CD4-positive, alpha-beta T cell (primary cell): ENCODE measurements around the gene IGF1R. TPM values are rescaled to one million over a fixed set of nuclear protein-coding genes. Genes with fewer than 3 reads are reported as not detected.

Experiments used
- ATAC-seq: fragments of 200-7000 bp; cut with Tn5 transposase; one replicate; pipeline ENCODE4 v1.10.0; 2022; ENCODE audit warnings: mild to moderate bottlenecking; ENCODE audit not compliant: poor library complexity
- CTCF ChIA-PET: fragments of 350-600 bp; sonication (Branson Sonifier 250); formaldehyde crosslinking; loops from one replicate; lab custom pipeline; 2021; ENCODE audit warnings: antibody characterized with exemption, inconsistent platforms; lab: Charles Lee
- POLR2A ChIA-PET: fragments of 350-600 bp; sonication (Branson Sonifier 250); formaldehyde crosslinking; loops from one replicate; lab custom pipeline; 2021; ENCODE audit warnings: antibody characterized with exemption, inconsistent platforms; lab: Charles Lee
- DNase-seq, 14 experiments: peaks; one replicate each; pipeline ENCODE4 v3.0.0-alpha.2; 2013 to 2020; ENCODE audit warnings: mixed read lengths in 2 of 14
- H3K27ac ChIP-seq, 2 donors: one replicate each; pipeline versions ENCODE4 v1.5.1 to v1.7.0; 2013; ENCODE audit warnings: low read length in 2 of 2, low read depth in 1 of 2, mild to moderate bottlenecking in 1 of 2
- H3K27me3 ChIP-seq, 2 experiments: 1 replicate in 1 of 2; 2 replicates in 1 of 2; pipeline versions ENCODE4 v1.6.1 to v1.7.0; 2013; ENCODE audit warnings: low read length in 2 of 2, control low read depth in 1 of 2, mild to moderate bottlenecking in 1 of 2, moderate library complexity in 1 of 2; ENCODE audit not compliant: insufficient read depth in 2 of 2, control insufficient read depth in 1 of 2
- H3K36me3 ChIP-seq: one replicate; pipeline ENCODE4 v1.6.1; 2013; ENCODE audit warnings: low read length, control low read depth; ENCODE audit not compliant: insufficient read depth
- H3K4me1 ChIP-seq: one replicate; pipeline ENCODE4 v1.6.1; 2013; ENCODE audit warnings: low read length, control low read depth; ENCODE audit not compliant: insufficient read depth
- H3K4me3 ChIP-seq: one replicate; pipeline ENCODE4 v1.5.1; 2013; ENCODE audit warnings: mild to moderate bottlenecking, low read length, moderate library complexity
- H3K9me3 ChIP-seq, 2 experiments: 1 replicate in 1 of 2; 2 replicates in 1 of 2; pipeline versions ENCODE4 v1.6.1 to v1.7.0; 2013; ENCODE audit warnings: low read length in 2 of 2, mild to moderate bottlenecking in 2 of 2, control low read depth in 1 of 2, moderate library complexity in 1 of 2; ENCODE audit not compliant: control insufficient read depth in 1 of 2, insufficient read depth in 1 of 2
- H3K27ac Mint-ChIP-seq: one replicate; pipeline ENCODE4 v1.8.0; 2020; ENCODE audit warnings: mixed read lengths
- H3K27me3 Mint-ChIP-seq: one replicate; pipeline ENCODE4 v1.8.0; 2021; ENCODE audit warnings: mixed read lengths
- H3K36me3 Mint-ChIP-seq: one replicate; pipeline ENCODE4 v1.8.0; 2021; ENCODE audit warnings: low read depth, mixed read lengths
- H3K4me1 Mint-ChIP-seq: one replicate; pipeline ENCODE4 v1.8.0; 2021; ENCODE audit warnings: low read depth, mixed read lengths
- H3K4me3 Mint-ChIP-seq: one replicate; pipeline ENCODE4 v1.8.0; 2020; ENCODE audit warnings: mild to moderate bottlenecking, mixed read lengths
- H3K9me3 Mint-ChIP-seq: one replicate; pipeline ENCODE4 v1.8.0; 2020; ENCODE audit warnings: mixed read lengths
- CTCF ChIP-seq: fragments of 200-600 bp; IDR thresholded peaks from one replicate; pipeline ENCODE4 v1.8.0; 2022; ENCODE audit warnings: antibody characterized with exemption, mild to moderate bottlenecking
- intact Hi-C, 2 experiments: fragments of 100-400 bp; cut with DNase I in 1 of 2; cut with micrococcal nuclease in 1 of 2; formaldehyde crosslinking; loops; one replicate each; pipeline versions ENCODE4 v1.15.1 to v1.9.0; 2023 to 2025; cut with DNase I, micrococcal nuclease
- total RNA-seq, 174 experiments: library from RNA in 2 of 174; stranded (reverse) in 2 of 174; gene quantifications; one replicate each; pipeline ENCODE4 v1.2.3 and lab custom pipeline; 2021 to 2026

Gene IGF1R
- total RNA-seq, 2 experiments from 2014 or later, result 39.2 to 40.3 TPM

- Mint-ChIP-seq H3K4me3 (peak overlapping the region; percentile 37), H3K9me3 (no peaks in the 10 kb centered on the region), H3K4me1 (peaks cover 84% of the 10 kb centered on the region), H3K36me3 (no peaks in the 10 kb centered on the region), H3K27me3 (no peaks in the 10 kb centered on the region), H3K27ac (peak overlapping the region; percentile 54)
- TF ChIP-seq CTCF, result no peak
- intact Hi-C loops, result no loop called here
- no peak for DNase-seq
- Histone ChIP-seq H3K9me3 (no peaks in the 10 kb centered on the region), H3K36me3 (no peaks in the 10 kb centered on the region), H3K27me3 (no peaks in the 10 kb centered on the region), H3K4me3 (no peak overlapping the region), H3K4me1 (peaks cover 39% of the 10 kb centered on the region), H3K27ac (no peak overlapping the region)
- CTCF ChIA-PET, result no interaction called here
- POLR2A ChIA-PET, result no interaction called here
- ATAC-seq, result no peak
Observed at GRCh38 chr15:98698792-98699191, 50.5 kb downstream of the IGF1R start.

GRCh38 chr15:98699591-98700424, 51.5 kb downstream of the IGF1R start:
- ChIA-PET POLR2A (no interaction called here), CTCF (no interaction called here)
- Histone ChIP-seq H3K4me1 (peaks cover 36% of the 10 kb centered on the region), H3K27me3 (no peaks in the 10 kb centered on the region), H3K4me3 (no peak overlapping the region), H3K36me3 (no peaks in the 10 kb centered on the region), H3K9me3 (no peaks in the 10 kb centered on the region), H3K27ac (no peak overlapping the region)
- Mint-ChIP-seq H3K4me1 (peaks cover 75% of the 10 kb centered on the region), H3K27me3 (no peaks in the 10 kb centered on the region), H3K36me3 (no peaks in the 10 kb centered on the region), H3K4me3 (peak overlapping the region; percentile 17), H3K27ac (peak overlapping the region; percentile 54), H3K9me3 (no peaks in the 10 kb centered on the region)
- ATAC-seq (peak; percentile 37), DNase-seq (no peak)
- intact Hi-C loops, result loop anchor here in 1 of 2 experiments (10.0 kb wide), 1 partner anchor 45 kb away; no protein-coding TSS in a partner anchor
- TF ChIP-seq CTCF, result no peak

- no peak for TF ChIP-seq CTCF
- H3K9me3 ChIP-seq, result no peaks in the 10 kb centered on the region
- no peak overlapping the region for H3K27ac ChIP-seq
- no peaks in the 10 kb centered on the region for H3K27me3 ChIP-seq
- Mint-ChIP-seq H3K36me3 (no peaks in the 10 kb centered on the region), H3K27ac (peak overlapping the region; percentile 54), H3K9me3 (no peaks in the 10 kb centered on the region), H3K4me1 (peaks cover 67% of the 10 kb centered on the region), H3K27me3 (no peaks in the 10 kb centered on the region), H3K4me3 (no peak overlapping the region)
- intact Hi-C loops, result loop anchor here in 1 of 2 experiments (10.0 kb wide), 1 partner anchor 46 kb away; no protein-coding TSS in a partner anchor
- POLR2A ChIA-PET, result no interaction called here
- no peaks in the 10 kb centered on the region for H3K36me3 ChIP-seq
- H3K4me1 ChIP-seq, result peaks cover 36% of the 10 kb centered on the region
- ATAC-seq (no peak), DNase-seq (no peak)
- CTCF ChIA-PET, result no interaction called here
- H3K4me3 ChIP-seq, result no peak overlapping the region
Observed at GRCh38 chr15:98700519-98700918, 52.2 kb downstream of the IGF1R start.
